ENCODE results near the gene TLE4.

Gene TLE4

GRCh38 chr9:79694676-79695400 is 123.1 kb downstream of the TLE4 start:
- DNase-seq: peak; percentile 74

GRCh38 chr9:79695531-79696175 is 123.9 kb downstream of the TLE4 start:
- DNase-seq: no peak

GRCh38 chr9:79698967-79699366 is 127.2 kb downstream of the TLE4 start:
- DNase-seq: no peak

- no peak for DNase-seq
These were observed 127.7 kb downstream of the TLE4 start for GRCh38 chr9:79699479-79699878.

GRCh38 chr9:79700607-79701360 is 129.0 kb downstream of the TLE4 start:
- DNase-seq: no peak

GRCh38 chr9:79701651-79702050 is 129.9 kb downstream of the TLE4 start:
- no peak for DNase-seq

GRCh38 chr9:79705704-79706103 is 133.9 kb downstream of the TLE4 start:
- DNase-seq: no peak

- DNase-seq: no peak
These were observed 134.7 kb downstream of the TLE4 start for GRCh38 chr9:79706512-79706911.

- no peak for DNase-seq
These were observed 135.8 kb downstream of the TLE4 start for GRCh38 chr9:79707589-79707988.

- no peak for DNase-seq
These were observed 136.8 kb downstream of the TLE4 start for GRCh38 chr9:79708541-79708940.

GRCh38 chr9:79709743-79710674 is 138.2 kb downstream of the TLE4 start:
- peak; percentile 26 for DNase-seq

- no peak for DNase-seq
These were observed 140.1 kb downstream of the TLE4 start for GRCh38 chr9:79711874-79712273.

- no peak for DNase-seq
These were observed 147.3 kb downstream of the TLE4 start for GRCh38 chr9:79719021-79719420.

- DNase-seq: no peak
These were observed 148.2 kb downstream of the TLE4 start for GRCh38 chr9:79719989-79720388.

- DNase-seq: no peak
These were observed 159.6 kb downstream of the TLE4 start for GRCh38 chr9:79731171-79731890.

GRCh38 chr9:79735023-79735779 is 163.4 kb downstream of the TLE4 start:
- DNase-seq: no peak

GRCh38 chr9:79736051-79736450 is 164.3 kb downstream of the TLE4 start:
- no peak for DNase-seq

GRCh38 chr9:79741381-79741780 is 169.6 kb downstream of the TLE4 start:
- DNase-seq: no peak

GRCh38 chr9:79742110-79742721 is 170.5 kb downstream of the TLE4 start:
- DNase-seq: no peak

GRCh38 chr9:79744521-79744920 is 172.8 kb downstream of the TLE4 start:
- no peak for DNase-seq

Data from kidney glomerular epithelial cell (primary cell).